ENCODE results near the gene RFX5. TPM values are rescaled to one million over a fixed set of nuclear protein-coding genes. Genes with fewer than 3 reads are reported as not detected.

RFX5 gene
- total RNA-seq, 1 experiment from 2014 or later, result 73.6 TPM

- H3F3A ChIP-seq (ENCODE audit: insufficient read depth, low read depth), result peaks cover 15% of the 10 kb centered on the region
- DNase-seq, result no peak
- H3K79me2 ChIP-seq (ENCODE audit: low read depth), result peaks cover 8% of the 10 kb centered on the region; the same call in 1 of the 2 replicates
- H3K4me2 ChIP-seq, result no peak overlapping the region
- H3K36me3 ChIP-seq (ENCODE audit: low read depth), result peaks cover 4% of the 10 kb centered on the region; the same call in 1 of the 2 replicates
- H3K27me3 ChIP-seq (ENCODE audit: insufficient read depth, low read depth), result no peaks in the 10 kb centered on the region
- no peaks in the 10 kb centered on the region for H3K9me2 ChIP-seq (ENCODE audit: insufficient read depth)
- ChIA-PET CTCF (no interaction called here), POLR2A (ENCODE audit: unreplicated experiment) (interaction anchor here (0.6 kb wide), 1 partner anchor 30 kb away, joined by 6 read pairs; no protein-coding TSS in a partner anchor)
- H3K27ac ChIP-seq, result no peak overlapping the region
- H4K20me1 ChIP-seq (ENCODE audit: insufficient read depth), result no peaks in the 10 kb centered on the region
- H2AFZ ChIP-seq, result no peak overlapping the region
- H3K4me1 ChIP-seq (replicated peaks; ENCODE audit: insufficient read depth), result peaks cover 11% of the 10 kb centered on the region
- BruUV-seq (replicated peaks), result no TSS peak
- no peak overlapping the region for H3K4me3 ChIP-seq
- H3K9me3 ChIP-seq (ENCODE audit: insufficient read depth, low read depth), result no peaks in the 10 kb centered on the region
- TF ChIP-seq EZH2 (IDR thresholded peaks at IDR 0.05; ENCODE audit: low read depth), result no peak
- TF ChIP-seq, protein P1, sequence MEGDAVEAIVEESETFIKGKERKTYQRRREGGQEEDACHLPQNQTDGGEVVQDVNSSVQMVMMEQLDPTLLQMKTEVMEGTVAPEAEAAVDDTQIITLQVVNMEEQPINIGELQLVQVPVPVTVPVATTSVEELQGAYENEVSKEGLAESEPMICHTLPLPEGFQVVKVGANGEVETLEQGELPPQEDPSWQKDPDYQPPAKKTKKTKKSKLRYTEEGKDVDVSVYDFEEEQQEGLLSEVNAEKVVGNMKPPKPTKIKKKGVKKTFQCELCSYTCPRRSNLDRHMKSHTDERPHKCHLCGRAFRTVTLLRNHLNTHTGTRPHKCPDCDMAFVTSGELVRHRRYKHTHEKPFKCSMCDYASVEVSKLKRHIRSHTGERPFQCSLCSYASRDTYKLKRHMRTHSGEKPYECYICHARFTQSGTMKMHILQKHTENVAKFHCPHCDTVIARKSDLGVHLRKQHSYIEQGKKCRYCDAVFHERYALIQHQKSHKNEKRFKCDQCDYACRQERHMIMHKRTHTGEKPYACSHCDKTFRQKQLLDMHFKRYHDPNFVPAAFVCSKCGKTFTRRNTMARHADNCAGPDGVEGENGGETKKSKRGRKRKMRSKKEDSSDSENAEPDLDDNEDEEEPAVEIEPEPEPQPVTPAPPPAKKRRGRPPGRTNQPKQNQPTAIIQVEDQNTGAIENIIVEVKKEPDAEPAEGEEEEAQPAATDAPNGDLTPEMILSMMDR (conservative IDR thresholded peaks at IDR 0.05), result no peak
- intact Hi-C loops (cut with micrococcal nuclease; ENCODE audit: unreplicated experiment), result loop anchor here (5.0 kb wide), 1 partner anchor 146 kb away; the partner anchor contains the start of gene PIP5K1A
Measured at GRCh38 chr1:151343587-151343986, 3.5 kb downstream of the RFX5 start.

GRCh38 chr1:151342569-151342968, 4.5 kb downstream of the RFX5 start:
- TF ChIP-seq, protein P1 (conservative IDR thresholded peaks at IDR 0.05), result no peak
- no peak for TF ChIP-seq EZH2 (IDR thresholded peaks at IDR 0.05; ENCODE audit: low read depth)
- ChIA-PET POLR2A (ENCODE audit: unreplicated experiment) (interaction anchor here (0.5 to 0.6 kb wide), 2 partner anchors 64 to 70 kb away, joined by 5 to 12 read pairs; no protein-coding TSS in a partner anchor), CTCF (no interaction called here)
- peaks cover 8% of the 10 kb centered on the region; the same call in 1 of the 2 replicates for H3K79me2 ChIP-seq (ENCODE audit: low read depth)
- peaks cover 15% of the 10 kb centered on the region for H3F3A ChIP-seq (ENCODE audit: insufficient read depth, low read depth)
- no peak for DNase-seq
- no peak overlapping the region for H3K4me2 ChIP-seq
- no peak overlapping the region for H3K4me3 ChIP-seq
- H3K4me1 ChIP-seq (replicated peaks; ENCODE audit: insufficient read depth), result peaks cover 7% of the 10 kb centered on the region
- intact Hi-C loops (cut with micrococcal nuclease; ENCODE audit: unreplicated experiment), result loop anchor here (5.0 kb wide), 1 partner anchor 145 kb away; the partner anchor contains the start of gene PIP5K1A
- H3K36me3 ChIP-seq (ENCODE audit: low read depth), result peaks cover 4% of the 10 kb centered on the region; the same call in 1 of the 2 replicates
- no peak overlapping the region for H3K27ac ChIP-seq
- no peaks in the 10 kb centered on the region for H3K27me3 ChIP-seq (ENCODE audit: insufficient read depth, low read depth)
- H3K9me3 ChIP-seq (ENCODE audit: insufficient read depth, low read depth), result no peaks in the 10 kb centered on the region
- H4K20me1 ChIP-seq (ENCODE audit: insufficient read depth), result no peaks in the 10 kb centered on the region
- H3K9me2 ChIP-seq (ENCODE audit: insufficient read depth), result no peaks in the 10 kb centered on the region
- BruUV-seq (replicated peaks), result no TSS peak
- no peak overlapping the region for H2AFZ ChIP-seq

GRCh38 chr1:151342021-151342420, 5.0 kb downstream of the RFX5 start:
- DNase-seq, result no peak
- H3K4me3 ChIP-seq, result no peak overlapping the region
- no TSS peak for BruUV-seq (replicated peaks)
- no peak overlapping the region for H2AFZ ChIP-seq
- ChIA-PET POLR2A (ENCODE audit: unreplicated experiment) (no interaction called here), CTCF (no interaction called here)
- no peaks in the 10 kb centered on the region for H3K27me3 ChIP-seq (ENCODE audit: insufficient read depth, low read depth)
- intact Hi-C loops (cut with micrococcal nuclease; ENCODE audit: unreplicated experiment), result loop anchor here (5.0 kb wide), 1 partner anchor 145 kb away; the partner anchor contains the start of gene PIP5K1A
- no peak overlapping the region for H3K4me2 ChIP-seq
- H3K9me2 ChIP-seq (ENCODE audit: insufficient read depth), result no peaks in the 10 kb centered on the region
- H3K79me2 ChIP-seq (ENCODE audit: low read depth), result peaks cover 8% of the 10 kb centered on the region; the same call in 1 of the 2 replicates
- peaks cover 4% of the 10 kb centered on the region; the same call in 1 of the 2 replicates for H3K36me3 ChIP-seq (ENCODE audit: low read depth)
- TF ChIP-seq, protein P1 (conservative IDR thresholded peaks at IDR 0.05), result no peak
- no peak for TF ChIP-seq EZH2 (IDR thresholded peaks at IDR 0.05; ENCODE audit: low read depth)
- peaks cover 15% of the 10 kb centered on the region for H3F3A ChIP-seq (ENCODE audit: insufficient read depth, low read depth)
- peaks cover 7% of the 10 kb centered on the region; the same call in 1 of the 2 replicates for H3K4me1 ChIP-seq (replicated peaks; ENCODE audit: insufficient read depth)
- H3K27ac ChIP-seq, result no peak overlapping the region
- no peaks in the 10 kb centered on the region for H3K9me3 ChIP-seq (ENCODE audit: insufficient read depth, low read depth)
- H4K20me1 ChIP-seq (ENCODE audit: insufficient read depth), result no peaks in the 10 kb centered on the region

All from PC-9 (cell line).